Renal pelvis (tissue), 4 donors: ENCODE measurements around the gene ATF3. TPM values are rescaled to one million over a fixed set of nuclear protein-coding genes. Genes with fewer than 3 reads are reported as not detected.
"Not testable (repeated sequence)": the region's sequence is repeated elsewhere in the genome, so short reads cannot be mapped to it uniquely, and the experiment has no call there.

Source experiments
- DNase-seq: peaks from one replicate; pipeline ENCODE4 v3.0.0-alpha.2; 2013
- polyA plus RNA-seq, 3 donors: library from polyadenylated mRNA; unstranded; fragments of 120-200 nt; gene quantifications; one replicate each; pipeline ENCODE4 v1.2.1, GENCODE V29; 2013; ENCODE audit not compliant: insufficient read length in 3 of 3

ATF3 gene
- polyA plus RNA-seq, 3 donors = 10.1 to 11.8 (median 10.6) TPM

DNA sequence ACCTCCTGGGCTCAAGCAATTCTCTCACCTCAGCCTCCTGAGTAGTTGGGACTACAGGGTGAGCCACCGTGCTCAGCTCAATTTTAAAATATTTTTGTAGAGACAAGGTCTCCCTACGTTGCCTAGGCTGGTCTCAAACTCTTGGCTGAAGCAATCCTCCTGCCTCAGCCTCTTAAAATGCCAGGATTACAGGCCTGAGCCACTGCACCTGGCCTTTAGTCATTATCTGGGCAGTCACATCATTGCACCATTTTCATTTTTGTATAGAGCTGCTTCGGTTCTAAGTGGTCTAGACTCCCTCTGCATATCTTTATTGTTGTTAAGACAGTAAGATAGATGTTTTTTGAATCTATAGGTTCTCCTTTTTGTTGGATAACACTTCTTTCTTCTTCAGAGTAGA is 39.9 kb downstream of the ATF3 start:
- DNase-seq = no peak

DNA sequence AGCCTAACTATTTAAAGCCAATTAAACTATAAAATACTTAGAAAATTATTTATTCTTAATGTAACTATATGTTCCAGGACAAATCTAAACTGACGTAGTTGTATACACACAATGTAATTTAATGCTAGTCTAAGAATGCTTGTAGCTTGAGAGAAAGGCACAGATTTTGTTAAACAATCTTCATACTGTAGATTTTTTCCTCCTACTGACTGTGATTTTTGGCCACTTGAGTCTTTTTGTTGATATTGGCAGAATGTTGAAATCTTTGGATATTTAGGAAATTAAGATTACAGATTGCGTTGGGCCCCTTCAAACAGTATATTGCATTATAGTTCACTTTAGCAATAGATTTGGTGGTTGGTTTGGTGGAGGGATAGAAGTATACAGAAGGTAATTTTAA is 40.5 kb downstream of the ATF3 start:
- DNase-seq = no peak

DNA sequence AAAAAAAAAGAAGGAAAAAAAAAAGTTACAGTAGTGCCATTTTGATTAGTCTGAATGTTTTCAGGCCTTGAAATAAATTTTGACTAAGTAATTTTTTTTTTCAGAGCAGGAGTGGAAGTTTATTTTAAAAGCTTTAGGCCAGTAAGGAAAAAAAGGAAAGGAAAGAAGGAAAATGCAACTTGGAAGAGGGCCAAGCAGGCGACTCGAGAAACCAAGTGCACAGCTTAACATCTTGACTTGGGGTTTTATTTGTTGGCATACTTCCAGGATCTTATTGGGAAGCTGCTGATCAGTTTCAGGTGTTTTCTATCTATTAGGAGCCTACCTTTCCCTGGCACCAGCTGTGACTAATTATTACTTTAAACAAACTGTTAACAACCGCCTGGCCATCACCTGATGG is 41.7 kb downstream of the ATF3 start:
- DNase-seq = no peak

DNA sequence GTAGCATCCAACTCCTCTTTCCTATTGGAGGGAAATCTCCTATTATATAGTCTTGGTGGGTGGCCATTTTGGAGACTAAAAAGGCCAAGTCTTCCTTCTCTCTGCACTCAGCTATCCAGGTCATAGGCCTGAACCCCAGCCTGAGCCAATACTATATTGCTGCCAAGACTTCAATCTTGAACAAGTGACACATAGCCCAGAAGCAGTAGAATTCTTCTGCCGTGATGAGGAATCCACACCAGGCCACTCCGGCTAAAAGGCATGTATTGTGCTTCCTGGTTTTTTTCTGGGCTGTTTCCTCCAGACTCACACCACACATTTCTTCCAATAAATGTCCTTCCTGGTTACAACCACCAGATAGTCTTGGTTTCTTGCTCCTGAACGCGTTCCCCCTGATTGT is 43.0 kb downstream of the ATF3 start:
- DNase-seq = no peak

DNA sequence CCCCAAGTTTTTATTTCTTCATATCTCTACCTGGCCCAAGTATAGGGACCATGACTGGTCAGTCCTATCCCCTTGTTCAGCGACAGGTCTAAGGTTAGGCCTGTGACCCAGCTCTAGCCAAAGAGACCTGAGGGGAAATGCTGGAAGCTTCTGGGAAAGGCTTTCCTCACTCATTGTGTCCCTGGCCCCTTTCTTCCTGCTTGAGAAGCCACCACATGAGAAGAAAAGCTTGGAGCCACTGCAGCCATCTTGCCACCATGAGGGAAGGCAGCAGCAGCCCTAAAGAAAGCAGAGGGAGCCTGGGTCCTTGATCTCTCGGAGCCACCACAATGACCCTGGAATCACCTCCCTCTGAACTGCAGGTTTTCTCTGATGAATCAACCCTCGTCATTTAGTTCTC is 43.4 kb downstream of the ATF3 start:
- DNase-seq = no peak

DNA sequence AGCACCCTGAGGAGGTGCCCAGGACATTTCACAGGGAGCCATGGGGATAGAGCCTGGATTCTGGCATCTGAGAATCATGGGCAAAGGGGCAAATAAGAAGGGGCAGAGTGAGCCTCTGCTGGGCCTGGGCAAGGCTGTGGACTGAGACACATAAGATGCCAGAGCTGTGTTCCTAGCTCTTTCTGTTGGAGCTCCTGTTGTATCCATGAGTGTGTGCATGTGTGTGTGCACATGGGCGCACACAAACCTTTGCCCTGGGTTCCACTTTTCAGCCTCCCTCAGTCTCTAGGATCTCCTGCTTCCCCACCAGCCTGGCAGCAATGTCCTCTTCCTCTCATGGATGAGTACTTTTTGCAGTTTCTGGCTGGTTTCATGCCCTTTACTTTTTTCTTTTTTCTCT is 44.0 kb downstream of the ATF3 start:
- no peak for DNase-seq

DNA sequence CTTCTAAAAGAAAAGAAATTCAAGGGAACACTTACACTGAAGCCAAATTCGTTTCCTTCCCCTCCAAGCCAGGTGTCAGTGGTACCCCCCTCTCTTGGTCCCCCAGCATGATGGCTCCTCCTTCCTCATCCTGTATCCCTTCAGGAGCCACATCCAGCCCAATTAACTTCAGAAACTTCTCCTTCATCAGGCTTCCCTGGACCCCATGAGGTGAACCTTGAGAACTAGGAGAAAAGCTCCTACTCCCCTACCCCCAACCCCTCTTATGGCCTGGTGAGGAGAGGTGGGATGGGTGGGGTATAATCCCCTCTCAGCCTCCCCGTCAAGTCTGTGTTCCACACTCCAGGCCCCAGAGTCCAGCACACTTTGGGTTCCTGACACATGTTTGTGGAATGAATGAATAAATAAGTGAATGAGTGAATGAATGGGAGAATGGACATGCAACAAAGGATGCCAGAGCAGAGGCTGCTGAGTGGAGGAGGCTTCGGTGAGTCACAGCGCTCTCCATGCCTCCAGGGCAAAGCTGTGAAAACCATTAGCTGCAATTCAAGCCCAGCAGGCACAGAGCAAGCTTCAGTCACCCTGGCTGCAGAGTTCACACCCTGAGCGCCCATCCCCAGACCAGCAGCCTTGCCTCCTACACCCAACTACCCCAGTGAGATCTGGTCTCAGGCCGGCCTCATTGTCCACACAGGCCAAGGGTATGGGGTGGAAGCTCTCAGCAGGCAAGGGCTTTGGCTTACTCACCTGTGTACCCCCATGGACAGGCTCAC is 47.3 kb downstream of the ATF3 start:
- no peak for DNase-seq

DNA sequence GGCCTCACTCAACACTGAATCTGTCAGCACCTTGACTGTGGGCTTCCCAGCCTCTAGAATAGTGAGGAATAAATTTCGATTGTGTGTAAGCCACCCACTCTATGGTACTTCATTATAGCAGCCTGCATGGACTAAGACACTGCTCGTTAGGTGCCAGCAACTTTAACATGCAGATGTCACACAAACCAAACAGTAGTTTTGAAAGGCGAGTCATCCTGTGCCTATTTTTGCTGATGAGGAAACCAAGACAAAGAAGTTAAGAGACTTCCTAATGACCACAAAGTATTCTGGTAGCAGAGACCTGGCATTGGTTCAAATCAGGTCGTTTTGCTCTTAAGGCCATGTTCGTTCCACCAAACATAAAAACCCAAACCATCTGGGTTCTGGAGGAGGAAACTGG is 48.2 kb downstream of the ATF3 start:
- no peak for DNase-seq

DNA sequence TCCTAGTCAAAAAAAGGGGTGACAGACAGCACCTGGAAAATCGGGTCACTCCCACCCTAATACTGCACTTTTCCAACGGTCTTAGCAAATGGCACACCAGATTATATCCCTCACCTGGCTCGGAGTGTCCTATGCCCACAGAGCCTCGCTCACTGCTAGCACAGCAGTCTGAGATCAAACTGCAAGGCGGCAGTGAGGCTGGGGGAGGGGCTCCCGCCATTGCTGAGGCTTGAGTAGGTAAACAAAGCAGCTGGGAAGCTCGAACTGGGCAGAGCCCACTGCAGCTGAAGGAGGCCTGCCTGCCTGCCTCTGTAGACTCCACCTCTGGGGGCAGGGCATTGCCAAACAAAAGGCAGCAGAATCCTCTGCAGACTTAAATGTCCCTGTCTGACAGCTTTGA is 49.7 kb downstream of the ATF3 start:
- not testable (repeated sequence) for DNase-seq

DNA sequence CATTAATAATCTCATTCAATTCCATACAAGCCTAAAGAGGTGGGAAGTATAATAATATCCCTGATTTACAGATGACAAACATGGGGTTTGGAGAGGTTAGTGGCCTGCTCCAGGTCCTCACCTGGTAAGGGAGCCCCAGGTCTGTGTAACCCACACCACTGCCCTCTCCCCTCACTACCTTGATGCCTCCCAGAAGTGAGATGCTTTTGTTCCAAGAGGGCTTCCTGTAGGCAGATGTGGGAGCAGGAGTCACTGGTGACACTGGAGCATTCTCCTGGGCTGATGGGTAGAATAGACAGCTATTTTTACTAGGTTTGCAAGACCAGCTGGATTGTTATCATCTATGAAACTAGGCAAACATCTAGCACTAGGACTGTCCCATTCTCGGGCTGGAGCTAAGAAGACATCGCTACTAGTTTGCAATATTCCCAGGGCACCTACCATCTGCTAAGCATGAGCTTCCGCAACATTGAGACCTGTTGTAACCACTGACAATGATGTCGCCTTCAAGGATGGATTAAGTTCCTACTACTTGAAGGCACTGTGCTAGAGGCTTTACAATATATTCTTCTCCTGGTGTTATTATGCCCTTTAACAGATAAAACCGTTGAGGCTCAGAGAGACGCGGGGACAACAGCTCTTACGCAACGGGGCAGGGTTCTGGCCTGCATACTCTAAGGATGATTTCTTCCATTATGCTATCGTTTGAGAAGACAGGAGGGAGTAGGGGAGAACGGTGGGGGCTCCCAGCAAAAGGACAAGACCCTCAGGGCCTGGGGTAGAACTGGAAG is 56.0 kb downstream of the ATF3 start:
- no peak for DNase-seq

DNA sequence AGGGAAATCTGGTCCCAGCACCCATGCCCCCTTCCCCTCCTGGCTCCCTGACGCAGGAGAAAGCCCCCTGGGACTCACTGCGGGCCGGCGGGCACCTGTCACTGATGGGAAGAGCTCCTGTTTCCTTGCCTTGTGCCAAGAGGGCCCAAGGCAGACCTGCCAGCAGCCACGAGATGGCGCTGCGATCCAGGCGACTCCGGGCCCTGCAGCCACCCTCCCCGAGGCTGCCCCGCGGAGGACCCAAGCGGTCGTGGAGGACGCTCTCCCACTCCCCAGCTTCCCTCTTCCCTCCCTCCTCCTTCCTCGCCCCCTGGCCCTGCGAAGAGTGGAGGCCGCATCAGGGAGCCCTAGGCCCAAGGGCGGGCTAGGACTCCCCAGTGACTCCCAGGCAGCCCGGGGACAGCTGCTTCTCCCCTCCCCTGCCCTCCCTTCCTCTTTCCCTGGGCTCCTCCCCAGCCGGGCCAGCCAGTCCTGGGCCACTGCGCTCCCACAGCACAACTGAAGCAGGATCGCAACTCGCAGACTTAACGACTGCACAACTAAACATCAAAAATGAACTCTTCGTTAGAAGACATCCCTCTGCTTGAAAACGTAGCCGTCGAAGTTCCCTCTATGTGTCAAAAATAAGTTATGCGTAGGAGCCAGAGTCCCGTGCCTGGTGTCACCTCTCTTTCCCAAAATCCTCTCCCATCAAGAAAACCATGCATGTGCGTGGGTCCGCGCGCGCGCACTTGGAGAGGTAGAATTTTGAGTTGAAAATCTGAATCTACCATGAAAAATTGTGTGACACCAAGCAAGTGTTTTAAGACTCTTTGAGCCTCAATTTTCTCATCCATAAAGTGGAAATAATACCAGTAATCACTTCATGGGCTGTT is 56.9 kb downstream of the ATF3 start:
- DNase-seq = peak; percentile 80

DNA sequence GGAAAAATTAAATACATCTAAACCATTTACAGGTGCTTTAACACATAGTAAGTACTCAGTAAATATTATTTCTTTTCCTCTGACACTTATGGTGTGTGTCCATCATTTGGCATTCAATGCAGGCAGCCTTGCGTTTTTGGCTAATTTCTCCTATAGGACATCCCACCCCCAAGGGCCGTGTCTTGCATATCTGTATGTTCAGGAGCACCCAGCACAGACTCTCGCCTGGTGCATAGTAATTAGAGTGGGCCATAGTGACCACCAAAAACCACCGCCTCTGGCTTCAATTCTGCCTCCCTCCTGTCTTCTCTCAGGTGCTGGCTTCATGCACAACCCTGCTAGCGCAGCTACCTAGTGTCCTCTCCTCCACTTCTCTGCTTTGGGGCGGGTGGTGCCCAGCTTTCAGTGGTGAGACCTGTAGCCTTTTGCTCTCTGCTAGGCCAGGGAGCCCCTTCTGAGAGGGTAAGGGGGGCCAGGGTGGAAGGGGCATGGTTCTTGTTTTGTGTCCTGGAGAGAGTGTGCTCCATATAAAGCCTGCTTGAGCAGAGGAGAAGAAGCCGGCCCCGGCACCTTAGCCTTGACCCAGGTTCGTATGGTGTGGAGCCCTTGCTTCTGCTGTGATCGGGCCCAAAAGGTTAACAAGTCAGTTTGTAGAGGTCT is 57.7 kb downstream of the ATF3 start:
- DNase-seq = no peak

DNA sequence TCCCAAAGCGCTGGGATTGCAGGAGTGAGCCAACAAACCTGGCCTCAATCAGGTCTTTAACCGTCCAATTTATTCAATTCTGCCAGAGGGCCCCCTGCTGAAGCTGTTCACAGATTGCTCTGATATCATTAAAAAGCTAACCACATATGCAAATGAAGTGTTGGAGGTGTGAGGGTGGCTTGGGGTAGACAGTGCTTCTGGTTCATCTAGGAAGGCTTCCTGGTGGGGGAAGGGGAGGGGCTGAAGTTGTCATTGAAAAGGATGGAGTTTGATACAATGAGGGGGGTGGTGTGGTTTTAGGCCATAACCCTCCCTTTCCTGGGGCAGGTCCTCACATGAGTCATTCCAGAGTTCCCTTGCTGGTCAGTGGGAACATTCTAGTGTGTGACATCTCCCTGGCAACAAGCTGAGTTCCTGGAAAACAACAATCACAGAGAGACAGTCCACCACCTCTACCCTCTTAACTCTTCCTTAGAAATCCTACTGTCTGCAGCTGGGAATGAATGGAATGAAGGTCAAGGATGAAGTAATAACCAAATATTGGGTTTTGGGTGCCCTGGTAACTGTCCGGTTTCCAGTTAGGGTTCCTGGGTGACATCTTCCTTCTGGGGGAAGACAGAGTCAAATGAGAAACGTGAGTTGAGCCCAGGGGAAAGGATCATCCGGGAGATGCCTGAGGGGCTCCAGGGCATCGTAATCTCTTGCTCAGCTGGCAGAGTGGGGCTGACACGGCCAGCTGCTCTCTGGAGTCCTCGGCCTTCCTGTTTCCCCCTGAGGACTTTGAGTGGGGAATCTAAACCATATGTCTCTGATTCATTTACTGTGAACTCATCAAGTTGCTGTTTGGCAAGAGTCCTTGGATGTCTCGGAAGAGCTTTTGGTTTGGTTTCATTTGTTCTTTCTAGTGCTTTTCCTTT is 58.9 kb downstream of the ATF3 start:
- peak; percentile 62 for DNase-seq

DNA sequence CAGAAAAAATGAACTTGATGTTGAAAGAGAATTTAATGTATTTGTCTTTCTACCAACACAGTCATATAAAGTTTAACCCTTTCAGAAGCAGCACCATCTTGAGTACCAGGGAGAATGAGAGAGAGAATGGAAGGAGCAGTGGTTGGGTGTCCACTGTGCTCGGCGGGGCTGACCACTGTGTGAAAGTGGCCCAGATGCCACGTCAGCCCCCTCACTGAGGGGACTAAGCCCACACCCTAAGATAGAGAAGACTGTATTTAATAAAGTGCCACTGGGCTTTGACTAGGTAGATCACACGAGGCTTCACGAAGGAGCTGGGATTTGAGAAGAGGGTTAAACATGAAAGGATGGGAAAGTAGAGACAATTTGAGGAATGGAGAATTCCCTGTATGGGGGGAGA is 59.9 kb downstream of the ATF3 start:
- no peak for DNase-seq

DNA sequence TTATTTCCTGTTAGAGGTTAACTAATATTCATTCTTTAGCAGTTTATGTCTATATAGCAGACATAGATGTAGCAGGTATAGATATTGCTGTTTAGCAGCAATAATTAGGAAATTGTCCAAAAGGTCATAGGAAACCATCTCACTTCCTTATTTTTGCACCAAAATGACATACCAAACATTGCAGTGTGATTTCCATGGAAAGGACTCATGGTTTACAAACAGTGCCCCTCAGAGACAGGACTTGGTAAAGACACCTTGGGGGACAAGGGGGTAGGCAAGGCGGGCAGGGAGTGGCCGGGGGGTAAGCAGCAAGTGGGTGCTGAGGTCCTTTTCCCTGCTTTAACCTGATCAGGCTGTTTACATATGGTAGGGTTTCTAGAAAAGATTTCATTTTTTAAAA is 60.5 kb downstream of the ATF3 start:
- DNase-seq = no peak

DNA sequence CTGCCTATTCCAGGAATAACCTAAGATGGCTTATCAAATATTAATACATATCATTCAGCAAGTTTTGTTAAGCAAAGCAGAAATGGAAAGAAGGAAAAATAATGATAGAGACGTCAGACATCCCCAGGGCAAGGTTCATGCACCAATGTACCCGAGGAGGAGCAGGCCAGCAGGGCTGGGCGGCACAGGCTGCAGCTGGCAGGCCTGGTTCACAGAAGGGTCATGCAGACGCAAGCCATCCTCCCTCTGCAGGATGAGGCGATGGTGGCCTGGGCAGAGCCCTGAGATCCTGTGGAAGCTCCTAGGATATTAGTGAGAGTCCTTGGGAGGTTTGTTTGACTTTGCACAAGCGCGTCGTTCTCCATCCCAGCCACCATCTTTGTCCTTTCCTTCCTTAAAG is 61.0 kb downstream of the ATF3 start:
- no peak for DNase-seq

DNA sequence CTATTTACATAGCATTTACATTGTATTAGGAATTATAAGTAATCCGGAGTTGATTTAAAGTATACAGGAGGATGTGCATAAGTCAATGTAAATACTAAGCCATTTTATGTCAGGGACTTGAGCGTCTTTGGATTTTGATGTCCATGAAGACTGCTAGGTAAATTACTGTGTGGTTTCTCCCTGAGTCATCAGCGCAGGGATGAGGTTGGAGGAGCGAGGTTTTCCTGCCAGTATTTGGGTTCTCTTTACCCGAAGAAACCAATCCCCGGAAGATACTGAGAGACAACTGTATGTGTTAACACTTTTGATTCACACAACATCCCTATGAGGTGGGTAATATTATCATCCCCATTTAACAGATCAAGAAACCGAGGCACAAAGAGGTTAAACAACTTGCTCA is 61.7 kb downstream of the ATF3 start:
- DNase-seq = no peak
